Measurements from ENCODE around the gene PDE11A.

Gene PDE11A

DNA sequence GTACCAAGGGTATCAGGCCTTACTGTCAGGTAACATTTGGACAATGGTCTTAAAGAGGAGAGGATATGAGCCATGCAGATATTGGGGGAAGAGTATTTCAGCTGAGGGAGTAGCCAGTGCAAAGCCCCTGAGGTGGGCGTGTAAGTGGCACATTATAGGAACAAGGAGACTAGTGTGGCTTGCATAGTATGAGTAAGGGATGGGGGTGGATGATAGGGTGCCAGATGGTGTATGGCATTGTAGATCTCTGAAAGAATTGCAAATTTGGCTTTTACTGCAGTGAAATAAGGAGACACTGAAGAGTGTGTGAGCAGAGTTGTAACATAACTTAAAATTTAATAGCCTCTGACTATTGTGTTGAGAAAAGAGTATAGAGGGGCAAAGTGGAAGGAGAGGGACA, 244.0 kb downstream of the PDE11A start (continued):
- TF ChIP-seq, protein P1, sequence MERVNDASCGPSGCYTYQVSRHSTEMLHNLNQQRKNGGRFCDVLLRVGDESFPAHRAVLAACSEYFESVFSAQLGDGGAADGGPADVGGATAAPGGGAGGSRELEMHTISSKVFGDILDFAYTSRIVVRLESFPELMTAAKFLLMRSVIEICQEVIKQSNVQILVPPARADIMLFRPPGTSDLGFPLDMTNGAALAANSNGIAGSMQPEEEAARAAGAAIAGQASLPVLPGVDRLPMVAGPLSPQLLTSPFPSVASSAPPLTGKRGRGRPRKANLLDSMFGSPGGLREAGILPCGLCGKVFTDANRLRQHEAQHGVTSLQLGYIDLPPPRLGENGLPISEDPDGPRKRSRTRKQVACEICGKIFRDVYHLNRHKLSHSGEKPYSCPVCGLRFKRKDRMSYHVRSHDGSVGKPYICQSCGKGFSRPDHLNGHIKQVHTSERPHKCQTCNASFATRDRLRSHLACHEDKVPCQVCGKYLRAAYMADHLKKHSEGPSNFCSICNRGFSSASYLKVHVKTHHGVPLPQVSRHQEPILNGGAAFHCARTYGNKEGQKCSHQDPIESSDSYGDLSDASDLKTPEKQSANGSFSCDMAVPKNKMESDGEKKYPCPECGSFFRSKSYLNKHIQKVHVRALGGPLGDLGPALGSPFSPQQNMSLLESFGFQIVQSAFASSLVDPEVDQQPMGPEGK (CRISPR knock-in tag; IDR thresholded peaks at IDR 0.05; ENCODE audit: borderline replicate concordance): no peak
- no peak for TF ChIP-seq RARB (CRISPR knock-in tag; IDR thresholded peaks at IDR 0.05)
- no peak for TF ChIP-seq ARNTL (CRISPR knock-in tag; IDR thresholded peaks at IDR 0.05; ENCODE audit: borderline replicate concordance, low read depth)
- no peak for TF ChIP-seq ESRRG (CRISPR knock-in tag; IDR thresholded peaks at IDR 0.05)
- no peak for TF ChIP-seq BACH2 (CRISPR knock-in tag; IDR thresholded peaks at IDR 0.05; ENCODE audit: borderline replicate concordance)
- no peak for TF ChIP-seq ISL1 (CRISPR knock-in tag; IDR thresholded peaks at IDR 0.05)
- no peak for TF ChIP-seq ZNF565 (CRISPR knock-in tag; conservative IDR thresholded peaks at IDR 0.05; ENCODE audit: low read depth)
- TF ChIP-seq ZC3H10 (CRISPR knock-in tag; IDR thresholded peaks at IDR 0.05): no peak
- no peak for TF ChIP-seq SNAI2 (CRISPR knock-in tag; IDR thresholded peaks at IDR 0.05)
- TF ChIP-seq PPARA (CRISPR knock-in tag; IDR thresholded peaks at IDR 0.05; ENCODE audit: borderline replicate concordance): no peak
- no peak for TF ChIP-seq GLIS3 (CRISPR knock-in tag; IDR thresholded peaks at IDR 0.05)
- TF ChIP-seq, protein P2, sequence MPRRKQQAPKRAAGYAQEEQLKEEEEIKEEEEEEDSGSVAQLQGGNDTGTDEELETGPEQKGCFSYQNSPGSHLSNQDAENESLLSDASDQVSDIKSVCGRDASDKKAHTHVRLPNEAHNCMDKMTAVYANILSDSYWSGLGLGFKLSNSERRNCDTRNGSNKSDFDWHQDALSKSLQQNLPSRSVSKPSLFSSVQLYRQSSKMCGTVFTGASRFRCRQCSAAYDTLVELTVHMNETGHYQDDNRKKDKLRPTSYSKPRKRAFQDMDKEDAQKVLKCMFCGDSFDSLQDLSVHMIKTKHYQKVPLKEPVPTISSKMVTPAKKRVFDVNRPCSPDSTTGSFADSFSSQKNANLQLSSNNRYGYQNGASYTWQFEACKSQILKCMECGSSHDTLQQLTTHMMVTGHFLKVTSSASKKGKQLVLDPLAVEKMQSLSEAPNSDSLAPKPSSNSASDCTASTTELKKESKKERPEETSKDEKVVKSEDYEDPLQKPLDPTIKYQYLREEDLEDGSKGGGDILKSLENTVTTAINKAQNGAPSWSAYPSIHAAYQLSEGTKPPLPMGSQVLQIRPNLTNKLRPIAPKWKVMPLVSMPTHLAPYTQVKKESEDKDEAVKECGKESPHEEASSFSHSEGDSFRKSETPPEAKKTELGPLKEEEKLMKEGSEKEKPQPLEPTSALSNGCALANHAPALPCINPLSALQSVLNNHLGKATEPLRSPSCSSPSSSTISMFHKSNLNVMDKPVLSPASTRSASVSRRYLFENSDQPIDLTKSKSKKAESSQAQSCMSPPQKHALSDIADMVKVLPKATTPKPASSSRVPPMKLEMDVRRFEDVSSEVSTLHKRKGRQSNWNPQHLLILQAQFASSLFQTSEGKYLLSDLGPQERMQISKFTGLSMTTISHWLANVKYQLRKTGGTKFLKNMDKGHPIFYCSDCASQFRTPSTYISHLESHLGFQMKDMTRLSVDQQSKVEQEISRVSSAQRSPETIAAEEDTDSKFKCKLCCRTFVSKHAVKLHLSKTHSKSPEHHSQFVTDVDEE (CRISPR knock-in tag; IDR thresholded peaks at IDR 0.05): no peak
- TF ChIP-seq ZNF8 (CRISPR knock-in tag; IDR thresholded peaks at IDR 0.05): no peak
- TF ChIP-seq ZFP30 (CRISPR knock-in tag; IDR thresholded peaks at IDR 0.05): no peak

- TF ChIP-seq TCF4 (CRISPR knock-in tag; IDR thresholded peaks at IDR 0.05; ENCODE audit: borderline replicate concordance) (no peak), RARB (CRISPR knock-in tag; IDR thresholded peaks at IDR 0.05) (no peak), OSR1 (CRISPR knock-in tag; IDR thresholded peaks at IDR 0.05) (no peak), POU6F1 (CRISPR knock-in tag; IDR thresholded peaks at IDR 0.05; ENCODE audit: borderline replicate concordance, low read depth) (no peak), CSDC2 (CRISPR knock-in tag; IDR thresholded peaks at IDR 0.05) (no peak), PPARA (CRISPR knock-in tag; IDR thresholded peaks at IDR 0.05; ENCODE audit: borderline replicate concordance) (no peak), ZC3H10 (CRISPR knock-in tag; IDR thresholded peaks at IDR 0.05) (no peak), BACH2 (CRISPR knock-in tag; IDR thresholded peaks at IDR 0.05; ENCODE audit: borderline replicate concordance) (no peak), TOX (CRISPR knock-in tag; IDR thresholded peaks at IDR 0.05; ENCODE audit: borderline replicate concordance) (no peak), ZNF8 (CRISPR knock-in tag; IDR thresholded peaks at IDR 0.05) (no peak), ESRRG (CRISPR knock-in tag; IDR thresholded peaks at IDR 0.05) (no peak), GLIS3 (CRISPR knock-in tag; IDR thresholded peaks at IDR 0.05) (no peak), SNAI2 (CRISPR knock-in tag; IDR thresholded peaks at IDR 0.05) (no peak), ARNTL (CRISPR knock-in tag; IDR thresholded peaks at IDR 0.05; ENCODE audit: borderline replicate concordance, low read depth) (no peak), ZFP3 (CRISPR knock-in tag; IDR thresholded peaks at IDR 0.05) (no peak), CREB5 (CRISPR knock-in tag; IDR thresholded peaks at IDR 0.05; ENCODE audit: low read depth) (no peak), ZNF70 (CRISPR knock-in tag; IDR thresholded peaks at IDR 0.05) (no peak)
- TF ChIP-seq, protein P2 (CRISPR knock-in tag; IDR thresholded peaks at IDR 0.05): no peak
- TF ChIP-seq, protein P3, sequence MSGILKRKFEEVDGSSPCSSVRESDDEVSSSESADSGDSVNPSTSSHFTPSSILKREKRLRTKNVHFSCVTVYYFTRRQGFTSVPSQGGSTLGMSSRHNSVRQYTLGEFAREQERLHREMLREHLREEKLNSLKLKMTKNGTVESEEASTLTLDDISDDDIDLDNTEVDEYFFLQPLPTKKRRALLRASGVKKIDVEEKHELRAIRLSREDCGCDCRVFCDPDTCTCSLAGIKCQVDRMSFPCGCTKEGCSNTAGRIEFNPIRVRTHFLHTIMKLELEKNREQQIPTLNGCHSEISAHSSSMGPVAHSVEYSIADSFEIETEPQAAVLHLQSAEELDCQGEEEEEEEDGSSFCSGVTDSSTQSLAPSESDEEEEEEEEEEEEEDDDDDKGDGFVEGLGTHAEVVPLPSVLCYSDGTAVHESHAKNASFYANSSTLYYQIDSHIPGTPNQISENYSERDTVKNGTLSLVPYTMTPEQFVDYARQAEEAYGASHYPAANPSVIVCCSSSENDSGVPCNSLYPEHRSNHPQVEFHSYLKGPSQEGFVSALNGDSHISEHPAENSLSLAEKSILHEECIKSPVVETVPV (CRISPR knock-in tag; IDR thresholded peaks at IDR 0.05): no peak
- ATAC-seq: no peak
These were observed 245.7 kb downstream of the PDE11A start for GRCh38 chr2:177826897-177827296.
